ENCODE measurements around the gene ATP5F1D.

Gene ATP5F1D

DNA sequence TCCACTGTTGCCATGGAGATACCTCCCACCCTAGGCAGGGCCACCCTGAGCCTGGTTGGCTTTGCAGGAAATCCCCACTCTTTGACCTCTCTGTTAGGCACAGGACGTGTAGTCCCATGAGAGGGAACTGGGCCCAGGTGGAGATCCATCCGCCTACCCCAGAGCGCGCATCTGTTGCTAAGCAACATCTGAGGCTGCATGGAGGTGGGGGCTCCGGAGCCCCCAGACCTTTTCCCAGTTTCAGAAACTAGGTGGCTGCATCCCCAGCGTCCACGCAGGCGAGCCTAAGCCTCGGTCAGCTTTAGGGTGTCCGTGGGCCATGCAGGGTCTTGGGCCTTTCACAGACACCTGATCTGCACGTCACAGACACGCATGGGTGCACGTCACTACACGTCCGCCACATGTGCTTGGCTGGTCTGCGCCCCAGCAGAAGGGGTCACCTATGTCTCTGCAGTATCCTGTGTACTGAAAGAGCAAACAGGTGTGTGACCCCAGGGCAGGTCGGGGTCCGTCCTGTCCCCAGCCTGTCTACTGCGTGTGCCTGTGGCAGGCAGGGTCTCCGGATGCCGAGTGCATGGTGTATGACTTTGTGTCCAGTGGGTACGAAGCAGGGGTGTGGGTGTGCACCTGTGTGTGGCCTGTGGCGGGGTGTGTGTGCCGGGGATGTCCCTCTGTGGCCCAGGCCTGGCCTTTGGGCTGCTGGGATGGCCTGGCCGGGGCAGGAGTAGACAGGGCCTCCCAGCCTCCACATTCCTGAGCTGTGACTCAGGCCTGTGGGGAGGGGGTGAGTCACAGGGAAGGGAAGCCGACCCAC is 23.5 kb downstream of the ATP5F1D start:
- peak; percentile 75 for DNase-seq (ENCODE audit: low read depth)
- TF ChIP-seq, protein P1, sequence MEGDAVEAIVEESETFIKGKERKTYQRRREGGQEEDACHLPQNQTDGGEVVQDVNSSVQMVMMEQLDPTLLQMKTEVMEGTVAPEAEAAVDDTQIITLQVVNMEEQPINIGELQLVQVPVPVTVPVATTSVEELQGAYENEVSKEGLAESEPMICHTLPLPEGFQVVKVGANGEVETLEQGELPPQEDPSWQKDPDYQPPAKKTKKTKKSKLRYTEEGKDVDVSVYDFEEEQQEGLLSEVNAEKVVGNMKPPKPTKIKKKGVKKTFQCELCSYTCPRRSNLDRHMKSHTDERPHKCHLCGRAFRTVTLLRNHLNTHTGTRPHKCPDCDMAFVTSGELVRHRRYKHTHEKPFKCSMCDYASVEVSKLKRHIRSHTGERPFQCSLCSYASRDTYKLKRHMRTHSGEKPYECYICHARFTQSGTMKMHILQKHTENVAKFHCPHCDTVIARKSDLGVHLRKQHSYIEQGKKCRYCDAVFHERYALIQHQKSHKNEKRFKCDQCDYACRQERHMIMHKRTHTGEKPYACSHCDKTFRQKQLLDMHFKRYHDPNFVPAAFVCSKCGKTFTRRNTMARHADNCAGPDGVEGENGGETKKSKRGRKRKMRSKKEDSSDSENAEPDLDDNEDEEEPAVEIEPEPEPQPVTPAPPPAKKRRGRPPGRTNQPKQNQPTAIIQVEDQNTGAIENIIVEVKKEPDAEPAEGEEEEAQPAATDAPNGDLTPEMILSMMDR (IDR thresholded peaks at IDR 0.05; ENCODE audit: insufficient read depth, low read depth, low read length, missing control alignments) = no peak
- peak overlapping the region; percentile 5 for H3K4me3 ChIP-seq (ENCODE audit: low read depth, low read length)

DNA sequence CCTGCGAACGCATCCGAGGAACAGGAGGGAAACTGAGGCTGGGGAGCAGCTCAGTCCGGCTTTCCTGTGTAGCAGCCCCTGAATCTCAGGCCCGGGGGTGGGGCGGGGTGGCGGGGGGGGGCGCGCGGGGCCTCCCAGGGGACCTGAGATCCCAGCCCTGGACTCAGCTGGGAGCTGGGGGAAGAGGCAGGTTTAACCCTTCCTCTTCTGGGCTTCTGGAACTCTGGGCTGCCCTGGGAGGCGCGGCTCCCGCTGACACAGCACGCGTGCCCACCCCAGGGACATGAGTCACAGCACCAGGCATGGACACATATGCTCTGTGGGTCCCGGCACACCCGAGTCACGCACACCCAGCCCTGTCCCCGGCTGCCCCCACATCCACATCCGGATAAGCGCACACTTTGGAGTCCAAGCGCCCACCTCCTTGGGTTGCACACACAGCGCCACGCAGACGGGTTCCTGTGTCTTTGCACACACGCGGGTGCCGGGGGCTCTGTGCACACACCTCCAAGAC is 24.1 kb downstream of the ATP5F1D start:
- DNase-seq (ENCODE audit: low read depth) = no peak
- H3K4me3 ChIP-seq (ENCODE audit: low read depth, low read length) = peak overlapping the region; percentile 55

DNA sequence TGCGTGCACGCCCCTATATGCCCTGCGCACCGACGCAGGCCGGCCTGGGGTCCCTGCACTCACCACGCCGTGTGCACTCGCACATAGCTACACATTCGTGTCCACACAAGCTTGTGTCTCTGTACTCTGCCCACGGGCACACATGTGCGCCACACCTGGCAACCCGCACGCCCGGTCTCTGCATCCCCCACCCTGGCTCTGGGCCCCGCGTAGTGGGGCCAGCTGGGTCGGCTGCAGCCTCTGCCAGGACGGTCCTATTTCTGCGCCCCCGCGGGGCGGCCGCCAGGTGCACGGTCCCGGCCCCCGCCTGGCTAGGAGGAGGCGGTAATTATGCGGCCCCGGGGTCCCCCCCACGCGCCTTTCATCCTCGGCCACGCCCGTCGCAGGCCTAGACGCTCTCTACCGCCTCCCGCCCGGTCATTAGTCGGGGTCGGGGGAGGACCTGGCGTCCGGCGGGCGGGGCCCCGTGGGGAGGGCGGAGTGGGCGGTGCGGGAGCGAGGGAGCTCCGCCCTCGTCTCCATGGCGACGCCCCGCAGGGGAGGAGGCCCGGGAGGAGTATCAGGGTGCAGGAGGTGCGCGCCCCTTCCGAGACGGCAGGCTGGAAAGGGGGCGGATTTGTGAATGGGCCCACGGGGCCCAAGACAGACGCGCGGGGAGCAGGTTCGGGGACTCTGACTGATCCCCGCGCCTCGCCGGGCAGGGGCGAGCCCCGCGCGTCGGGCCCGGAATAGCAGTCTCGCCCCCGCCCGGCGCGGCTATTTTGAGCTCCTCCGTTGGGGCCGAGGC is 24.8 kb downstream of the ATP5F1D start:
- H3K4me3 ChIP-seq (ENCODE audit: low read depth, low read length) = peak overlapping the region; percentile 55
- TF ChIP-seq, protein P1 (IDR thresholded peaks at IDR 0.05; ENCODE audit: insufficient read depth, low read depth, low read length, missing control alignments) = no peak
- peak; percentile 93 for DNase-seq (ENCODE audit: low read depth)

More for the DNA sequence above, 24.1 kb downstream of the ATP5F1D start:
- TF ChIP-seq, protein P1 (IDR thresholded peaks at IDR 0.05; ENCODE audit: insufficient read depth, low read depth, low read length, missing control alignments) = no peak

DNA sequence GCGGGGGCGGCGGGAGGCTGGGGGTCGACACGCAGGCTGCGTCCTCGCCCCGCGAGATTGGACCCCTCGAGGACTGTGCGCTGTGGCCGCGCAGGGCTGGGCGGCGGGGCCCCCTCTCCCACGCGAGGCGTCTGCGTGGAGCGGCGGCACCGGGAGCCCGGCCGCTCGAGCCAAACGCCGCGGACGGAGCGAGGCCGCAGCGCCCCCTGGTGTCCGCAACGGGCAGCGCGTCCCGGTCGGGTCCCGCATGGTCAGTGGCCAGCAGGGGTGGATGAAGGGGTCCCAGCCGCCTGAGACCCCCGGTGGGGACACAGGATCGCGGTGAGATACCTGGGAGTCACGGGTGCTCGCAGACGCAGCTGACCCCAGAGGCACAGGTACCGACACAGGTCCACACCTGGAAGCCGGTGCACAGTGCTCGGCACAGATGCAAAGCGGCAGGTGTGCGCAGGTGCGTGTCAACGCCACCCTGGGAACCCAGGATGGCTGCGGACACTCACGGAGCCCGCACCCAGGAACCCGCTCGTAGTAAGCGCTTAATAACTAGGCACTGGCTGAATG is 25.4 kb downstream of the ATP5F1D start:
- DNase-seq (ENCODE audit: low read depth) = peak; percentile 69
- TF ChIP-seq, protein P1 (IDR thresholded peaks at IDR 0.05; ENCODE audit: insufficient read depth, low read depth, low read length, missing control alignments) = peak; percentile 92
- peak overlapping the region; percentile 55 for H3K4me3 ChIP-seq (ENCODE audit: low read depth, low read length)

DNA sequence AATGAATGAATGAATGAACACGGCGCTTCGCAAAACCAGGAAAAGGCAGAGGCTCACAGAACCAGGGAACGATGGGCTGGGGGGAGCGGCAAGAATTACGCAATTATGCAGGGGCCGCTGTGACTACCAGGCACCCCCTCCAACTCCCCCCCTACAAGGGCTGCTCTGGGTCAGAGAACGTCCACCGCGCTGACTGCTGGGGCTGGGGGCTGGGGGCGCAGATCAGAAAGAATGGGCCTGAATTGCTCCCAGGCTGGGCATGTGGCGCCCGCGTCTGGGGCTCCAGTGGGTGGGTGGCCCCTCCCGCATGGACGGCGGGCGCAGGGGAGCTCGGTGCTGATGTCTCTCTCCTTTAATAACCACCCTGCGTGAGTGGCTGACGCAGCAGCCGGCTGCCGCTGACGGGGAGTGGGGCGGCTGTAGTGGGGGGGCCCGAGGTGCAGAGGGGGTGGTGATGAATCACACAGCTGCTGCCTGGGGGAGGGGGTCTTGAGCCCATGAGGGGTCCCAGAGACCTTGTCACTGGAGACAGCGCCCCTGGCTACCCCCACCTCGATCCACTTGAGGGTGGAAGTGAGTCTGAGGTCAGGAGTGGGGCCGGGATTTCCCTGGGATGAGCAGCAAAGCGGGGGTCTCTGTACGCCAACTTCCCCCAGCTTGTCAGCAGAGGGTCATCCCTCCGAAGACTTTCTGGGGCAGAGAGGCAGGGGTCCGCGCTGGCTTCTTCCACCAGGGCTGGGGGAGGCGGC is 26.1 kb downstream of the ATP5F1D start:
- DNase-seq (ENCODE audit: low read depth) = no peak
- TF ChIP-seq, protein P1 (IDR thresholded peaks at IDR 0.05; ENCODE audit: insufficient read depth, low read depth, low read length, missing control alignments) = no peak
- no peak overlapping the region; the same call in 1 of the 2 replicates for H3K4me3 ChIP-seq (ENCODE audit: low read depth, low read length)
